GM12872 (cell line): Measurements from ENCODE around the gene AGR2.

Source experiments
- CTCF ChIP-seq: IDR thresholded peaks from 3 replicates; pipeline ENCODE4 v1.5.1; 2011; ENCODE audit warnings: low read depth, mild to moderate bottlenecking, low read length, moderate library complexity; ENCODE audit not compliant: insufficient read depth

AGR2 gene

DNA sequence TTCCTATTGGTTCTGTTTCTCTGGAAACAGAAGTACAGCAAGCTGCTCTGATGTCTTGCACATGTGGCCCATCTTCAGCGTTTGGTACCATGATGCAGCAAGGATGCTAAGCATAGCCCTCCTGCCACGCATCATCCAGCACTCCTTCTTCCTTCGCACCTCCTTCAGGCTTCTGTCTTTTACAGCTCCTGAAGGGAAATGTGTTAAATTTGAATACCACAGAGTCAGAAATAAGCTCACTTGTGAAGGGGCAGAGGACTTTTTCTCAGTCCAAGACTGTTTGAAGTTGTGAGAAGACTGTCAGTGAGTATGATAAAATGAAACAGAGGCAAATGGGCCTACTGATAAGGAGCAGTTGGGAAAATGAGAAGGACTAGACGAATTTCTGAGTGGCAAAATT is 30.5 kb downstream of the AGR2 start:
- no peak for TF ChIP-seq CTCF

- TF ChIP-seq CTCF: no peak
Observed at GRCh38 chr7:16773884-16774283, 30.9 kb downstream of the AGR2 start.

DNA sequence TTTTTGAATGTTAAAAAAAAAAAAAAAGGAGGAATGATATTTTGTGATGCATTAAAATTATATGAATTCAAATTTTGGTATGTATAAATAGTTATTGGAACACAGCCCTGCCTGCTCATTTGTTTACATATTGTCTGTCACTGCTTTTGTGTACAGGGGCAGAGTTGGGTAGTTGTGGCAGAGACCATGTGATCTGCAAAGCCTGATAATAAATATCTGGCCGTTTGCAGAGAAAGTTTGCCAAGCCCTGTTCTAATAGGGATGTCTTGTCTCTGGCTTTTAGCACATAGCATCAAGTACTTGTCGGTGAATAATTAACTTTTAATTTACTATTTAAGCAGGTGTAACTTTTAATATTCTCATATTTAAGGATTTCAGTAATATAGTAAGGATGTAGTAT is 31.5 kb downstream of the AGR2 start:
- TF ChIP-seq CTCF: no peak

DNA sequence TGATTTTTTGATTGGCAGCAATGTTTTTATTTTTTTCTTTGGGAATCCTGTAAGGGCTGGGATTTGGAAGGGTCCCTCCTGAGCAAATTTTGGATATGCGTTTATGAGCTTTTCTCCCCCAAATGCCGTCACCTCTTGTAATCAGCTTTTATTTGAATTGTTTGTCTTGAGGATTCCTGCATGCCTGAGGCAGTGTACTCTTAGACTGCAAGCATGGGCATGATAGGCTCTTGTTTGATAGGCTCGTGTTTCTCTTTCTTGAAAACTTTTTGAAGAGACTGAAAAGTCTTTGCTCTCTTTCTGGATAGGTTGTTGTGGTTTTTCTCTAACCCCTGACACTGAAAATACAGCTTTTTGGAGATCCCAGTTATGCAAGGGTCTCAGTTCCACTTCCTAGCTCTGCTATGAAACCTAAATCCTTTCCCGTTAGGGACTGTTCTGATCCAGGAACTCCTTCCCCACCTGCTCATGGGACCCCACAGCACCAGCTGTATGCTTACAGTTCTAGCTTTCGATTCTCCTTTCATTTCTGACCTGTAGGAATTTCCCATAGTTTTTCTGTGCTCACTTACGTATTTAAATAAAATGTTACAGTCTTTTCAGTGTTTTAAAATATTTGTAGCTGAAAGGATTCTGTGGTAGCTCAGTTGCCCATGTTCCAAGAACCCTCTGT is 34.0 kb downstream of the AGR2 start:
- no peak for TF ChIP-seq CTCF

DNA sequence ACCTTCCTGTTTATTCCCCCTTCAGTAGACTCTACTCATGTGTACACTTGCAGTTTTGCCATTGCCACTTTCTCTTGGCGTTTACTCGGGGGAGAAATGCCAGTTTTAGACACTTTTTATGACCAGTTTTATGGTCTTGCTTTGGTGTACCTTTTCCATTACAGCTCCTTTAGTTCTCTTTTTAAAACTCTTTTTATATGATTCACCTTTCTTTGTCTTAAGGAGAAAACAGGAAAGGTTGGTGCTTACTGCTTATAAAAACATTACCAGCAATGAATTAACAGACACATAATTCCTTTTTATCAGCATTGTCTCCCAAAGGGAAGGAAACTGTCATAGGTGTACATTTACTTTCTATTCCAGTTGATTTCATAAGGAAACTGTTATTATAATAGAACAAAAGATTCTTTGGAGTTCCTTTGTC is 39.4 kb downstream of the AGR2 start:
- no peak for TF ChIP-seq CTCF

GRCh38 chr7:16764942-16765341 is 39.9 kb downstream of the AGR2 start:
- no peak for TF ChIP-seq CTCF

DNA sequence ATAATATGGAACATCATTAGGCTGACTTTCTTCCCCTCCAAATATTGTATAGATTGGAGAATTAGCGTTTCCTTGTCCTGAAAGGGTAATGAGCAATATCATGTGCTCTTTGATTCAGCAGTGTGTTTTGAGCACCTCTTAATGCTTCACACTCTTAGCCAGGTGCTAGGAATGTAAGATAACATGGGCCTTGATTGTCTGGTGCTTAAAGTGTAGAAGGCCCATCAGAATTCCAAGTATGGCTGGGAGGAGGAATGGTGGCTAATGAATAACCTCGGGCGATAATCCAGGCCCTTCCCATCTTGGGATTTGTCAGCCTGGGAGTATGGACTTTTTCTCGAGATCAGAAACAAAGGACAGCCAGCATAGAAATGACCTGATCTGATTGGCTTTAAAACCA is 42.6 kb downstream of the AGR2 start:
- TF ChIP-seq CTCF: no peak
